Superior temporal gyrus (tissue), 1 donor: ENCODE data around the gene SMCO4.
"Not testable (repeated sequence)": the region's sequence is repeated elsewhere in the genome, so short reads cannot be mapped to it uniquely, and the experiment has no call there.

ENCODE experiments used
- DNase-seq: peaks from one replicate; pipeline ENCODE4 v3.0.0-alpha.2; 2016; ENCODE audit errors: extremely low spot score

SMCO4 gene

DNA sequence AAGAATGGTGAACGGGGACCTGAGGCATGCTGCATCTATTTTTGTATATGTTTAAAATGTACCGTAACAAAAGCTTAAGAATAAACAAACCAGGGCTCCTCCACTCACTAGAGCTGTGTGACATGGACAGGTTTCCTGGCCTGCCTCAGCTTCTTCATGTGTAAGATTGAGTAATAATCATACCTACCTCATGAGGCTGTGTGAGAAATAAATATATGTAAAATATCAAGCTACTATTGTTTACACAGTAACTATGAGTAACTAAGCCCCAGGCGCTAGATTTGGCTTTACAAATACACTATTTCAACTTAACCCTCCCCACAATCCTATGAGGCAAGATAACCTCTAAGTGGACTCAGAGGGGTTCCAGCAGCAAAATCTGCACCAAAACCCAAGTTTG, 66.4 kb downstream of the SMCO4 start:
- no peak for DNase-seq

DNA sequence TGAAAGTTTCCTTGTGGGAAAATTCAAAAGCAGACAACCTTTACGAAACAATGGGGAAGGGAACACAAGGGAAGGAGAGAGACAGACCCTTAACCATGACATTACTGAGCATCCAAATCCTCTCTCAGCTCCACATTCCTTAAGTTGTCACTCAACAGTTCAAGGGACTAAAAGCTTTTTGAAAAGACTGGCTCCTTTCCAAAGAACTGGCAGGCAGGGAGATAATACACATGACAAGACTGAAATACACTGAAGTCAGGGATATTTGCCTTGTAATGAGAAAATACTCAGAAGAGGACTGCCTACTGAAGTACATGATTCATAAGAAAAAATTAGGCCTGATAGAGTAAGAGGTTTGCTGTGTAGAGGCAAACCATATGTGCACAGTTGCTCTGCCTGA, 69.1 kb downstream of the SMCO4 start:
- DNase-seq = no peak

DNA sequence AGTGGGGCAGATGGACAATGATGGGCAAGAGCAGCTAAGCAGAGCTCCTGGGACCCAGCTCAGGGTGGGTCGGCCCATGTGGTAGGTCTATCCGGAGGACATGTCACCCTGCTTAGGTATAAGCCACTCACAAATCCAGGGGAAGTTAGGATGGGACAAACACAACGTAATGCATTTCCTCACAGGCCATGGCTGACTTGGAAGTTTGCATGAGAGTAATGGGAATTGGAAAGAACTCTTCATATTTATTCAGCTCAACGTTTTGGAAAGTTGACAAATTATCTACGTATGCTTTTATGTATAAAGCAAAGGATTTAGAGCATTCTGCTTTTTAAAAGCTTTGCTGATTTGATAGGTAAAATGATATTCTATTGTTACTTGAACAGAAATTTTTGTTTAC, 74.9 kb downstream of the SMCO4 start:
- DNase-seq = no peak

DNA sequence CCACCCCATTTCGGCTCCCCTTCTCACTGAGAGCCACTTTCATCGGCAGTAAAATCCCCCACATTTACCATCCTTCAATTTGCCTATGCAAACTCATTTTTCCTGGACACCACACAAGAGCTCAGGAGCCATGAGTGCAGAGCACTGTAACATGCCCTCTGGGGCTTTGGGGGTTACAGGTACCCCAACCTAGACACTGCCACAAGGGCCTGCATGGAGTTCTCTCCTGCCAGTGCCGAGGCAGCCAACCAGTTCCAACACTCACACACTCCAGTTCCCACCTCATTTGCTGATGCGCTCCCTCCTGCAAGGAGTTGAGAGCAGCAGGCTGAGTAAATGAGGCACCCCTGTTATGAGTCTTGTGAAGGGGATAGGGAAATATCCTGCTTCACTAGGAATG, 76.1 kb downstream of the SMCO4 start:
- no peak for DNase-seq

DNA sequence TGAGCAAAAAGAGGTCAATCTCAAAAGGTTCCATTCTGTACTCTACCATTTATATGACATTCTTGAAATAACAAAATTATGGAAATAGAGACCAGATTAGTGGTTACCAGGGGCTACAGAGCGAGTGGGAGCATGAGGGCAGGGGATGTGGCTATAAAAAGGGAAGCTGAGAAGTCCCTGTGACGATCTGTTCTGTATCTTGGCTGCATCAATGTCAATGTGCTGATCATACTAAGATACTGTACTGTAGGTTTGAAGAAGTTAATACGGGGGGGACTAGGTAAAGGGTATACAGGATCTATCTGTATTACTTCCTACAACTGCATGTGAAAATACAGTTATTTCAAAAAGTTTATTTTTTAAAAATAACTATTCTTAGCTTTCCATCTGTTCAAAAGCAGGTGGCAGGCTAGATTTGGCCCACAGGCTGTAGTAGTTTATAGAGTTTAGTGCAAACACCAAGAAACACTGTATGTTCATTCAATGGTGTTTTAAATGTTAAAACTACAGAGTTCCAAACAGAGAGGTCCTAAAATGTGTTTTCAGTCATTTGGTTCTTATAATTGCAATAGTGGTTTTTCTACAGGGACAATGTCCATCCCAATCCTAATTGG, 78.2 kb downstream of the SMCO4 start:
- no peak for DNase-seq

DNA sequence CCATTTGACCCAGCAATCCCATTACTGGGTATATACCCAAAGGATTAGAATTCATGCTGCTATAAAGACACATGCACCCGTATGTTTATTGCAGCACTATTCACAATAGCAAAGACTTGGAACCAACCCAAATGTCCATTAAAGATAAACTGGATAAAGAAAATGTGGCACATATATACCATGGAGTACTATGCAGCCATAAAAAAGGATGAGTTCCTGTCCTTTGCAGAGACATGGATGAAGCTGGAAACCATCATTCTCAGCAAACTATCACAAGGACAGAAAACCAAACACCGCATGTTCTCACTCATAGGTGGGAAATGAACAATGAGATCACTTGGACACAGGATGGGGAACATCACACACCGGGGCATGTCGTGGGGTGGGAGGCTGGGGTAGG, 79.5 kb downstream of the SMCO4 start:
- not testable (repeated sequence) for DNase-seq

DNA sequence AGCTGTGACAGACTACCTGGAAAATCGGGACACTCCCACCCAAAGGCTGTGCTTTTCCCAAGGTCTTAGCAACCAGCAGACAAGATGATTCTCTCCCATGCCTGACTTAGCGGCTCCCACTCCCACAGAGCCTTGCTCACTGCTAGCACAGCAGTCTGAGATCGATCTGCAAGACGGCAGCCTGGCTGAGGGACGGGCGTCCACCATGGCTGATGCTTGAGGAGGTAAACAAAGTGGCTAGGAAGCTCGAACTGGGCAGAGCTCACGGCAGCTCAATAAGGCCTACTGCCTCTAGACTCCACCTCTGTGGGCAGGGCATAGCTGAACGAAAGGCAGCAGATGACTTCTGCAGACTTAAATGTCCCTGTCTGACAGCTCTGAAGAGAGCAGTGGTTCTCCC, 84.9 kb downstream of the SMCO4 start:
- no peak for DNase-seq

DNA sequence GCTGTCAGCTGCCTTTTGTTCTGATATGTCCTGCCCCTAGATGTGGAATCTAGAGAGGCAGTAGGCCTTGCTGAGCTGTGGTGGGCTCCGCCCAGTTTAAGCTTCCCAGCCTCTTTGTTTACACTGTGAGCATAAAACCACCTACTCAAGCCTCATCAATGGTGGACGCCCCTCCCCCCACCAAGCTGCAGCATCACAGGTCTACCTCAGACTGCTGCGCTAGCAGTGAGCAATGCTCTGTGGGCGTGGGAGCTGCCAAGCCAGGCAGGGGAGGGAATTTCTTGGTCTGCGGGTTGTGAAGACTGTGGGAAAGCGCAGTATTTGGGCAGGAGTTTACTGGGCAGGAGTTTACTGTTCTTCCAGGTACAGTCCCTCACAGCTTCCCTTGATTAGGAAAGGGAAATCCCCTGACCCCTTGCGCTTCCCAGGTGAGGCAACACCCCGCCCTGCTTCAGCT, 98.5 kb downstream of the SMCO4 start:
- no peak for DNase-seq

DNA sequence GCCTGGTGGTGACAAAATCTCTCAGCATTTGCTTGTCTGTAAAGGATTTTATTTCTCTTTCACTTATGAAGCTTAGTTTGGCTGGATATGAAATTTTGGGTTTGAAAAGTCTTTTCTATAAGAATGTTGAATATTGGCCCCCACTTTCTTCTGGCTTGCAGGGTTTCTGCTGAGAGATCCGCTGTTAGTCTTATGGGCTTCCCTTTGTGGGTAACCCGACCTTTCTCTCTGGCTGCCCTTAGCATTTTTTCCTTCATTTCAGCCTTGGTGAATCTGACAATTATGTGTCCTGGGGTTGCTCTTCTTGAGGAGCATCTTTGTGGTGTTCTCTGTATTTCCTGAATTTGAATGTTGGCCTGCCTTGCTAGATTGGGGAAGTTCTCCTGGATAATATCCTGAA, 100.0 kb downstream of the SMCO4 start:
- DNase-seq = not testable (repeated sequence)

DNA sequence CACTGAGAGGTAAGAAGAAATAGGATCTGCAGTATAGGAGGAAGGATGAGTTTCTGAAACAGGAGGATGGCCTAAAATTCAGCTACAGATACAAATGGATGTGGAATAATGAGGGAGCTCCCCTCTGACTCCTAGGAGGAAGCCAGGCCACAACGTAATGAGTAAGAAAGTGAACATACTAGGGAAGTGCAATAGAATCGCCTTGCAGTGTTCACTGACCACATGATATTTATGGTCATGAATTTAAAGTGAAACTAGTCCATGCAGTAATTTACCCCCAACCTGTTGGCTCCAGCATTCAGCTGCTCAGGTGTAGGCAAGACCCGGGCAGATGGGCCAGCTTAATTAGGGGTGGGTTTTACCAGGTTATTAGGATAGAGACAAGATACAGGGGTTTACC, 110.9 kb downstream of the SMCO4 start:
- DNase-seq = no peak
